HG03108 (cell line): ENCODE results near the gene GCAT.
"Not testable (repeated sequence)": the region's sequence is repeated elsewhere in the genome, so short reads cannot be mapped to it uniquely, and the experiment has no call there.

Experiments
- ATAC-seq: cut with Tn5 transposase; IDR thresholded peaks from one replicate; pipeline ENCODE4 v1.9.1; 2021; ENCODE audit warnings: moderate library complexity; ENCODE audit not compliant: unreplicated experiment

The GCAT gene

DNA sequence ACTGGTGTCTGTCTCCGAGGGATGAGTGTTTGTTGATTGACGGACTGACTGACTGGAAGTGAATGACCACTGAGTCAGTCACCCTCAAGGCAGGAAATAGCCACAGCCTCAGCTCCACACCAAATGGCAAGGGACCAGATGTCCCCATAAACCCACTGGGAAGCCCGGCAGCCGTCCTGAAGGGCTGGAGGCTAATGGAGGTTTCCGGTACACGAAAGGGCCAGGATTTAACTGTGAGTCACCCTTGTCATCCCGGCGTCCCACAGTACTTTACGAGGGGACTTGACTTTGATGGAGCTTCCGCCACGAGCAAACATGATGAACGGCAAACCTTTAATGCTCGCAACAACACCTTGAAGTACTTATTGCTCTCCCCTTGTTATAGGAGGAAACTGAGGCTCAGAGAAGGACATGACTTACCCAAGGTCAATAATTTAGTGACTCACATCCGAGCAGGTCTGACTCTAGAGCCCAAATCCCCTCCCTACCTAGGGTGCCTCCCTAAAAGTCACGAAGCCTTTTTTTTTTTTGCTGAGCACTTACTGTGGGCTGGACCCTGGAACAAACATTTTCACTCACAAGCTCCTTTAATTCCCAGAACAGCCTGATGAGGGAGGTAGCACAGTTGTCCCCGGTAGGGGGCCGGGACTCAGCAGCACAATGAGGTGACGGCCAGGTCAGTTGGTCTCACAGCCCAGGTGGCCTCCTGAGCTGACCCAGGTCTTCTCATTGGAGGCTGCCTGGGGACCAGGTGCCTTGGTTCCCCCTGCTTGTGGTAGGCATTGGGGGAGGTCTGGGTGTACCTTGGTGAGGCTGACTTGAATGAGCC is 25.2 kb upstream of the GCAT start:
- ATAC-seq: no peak

DNA sequence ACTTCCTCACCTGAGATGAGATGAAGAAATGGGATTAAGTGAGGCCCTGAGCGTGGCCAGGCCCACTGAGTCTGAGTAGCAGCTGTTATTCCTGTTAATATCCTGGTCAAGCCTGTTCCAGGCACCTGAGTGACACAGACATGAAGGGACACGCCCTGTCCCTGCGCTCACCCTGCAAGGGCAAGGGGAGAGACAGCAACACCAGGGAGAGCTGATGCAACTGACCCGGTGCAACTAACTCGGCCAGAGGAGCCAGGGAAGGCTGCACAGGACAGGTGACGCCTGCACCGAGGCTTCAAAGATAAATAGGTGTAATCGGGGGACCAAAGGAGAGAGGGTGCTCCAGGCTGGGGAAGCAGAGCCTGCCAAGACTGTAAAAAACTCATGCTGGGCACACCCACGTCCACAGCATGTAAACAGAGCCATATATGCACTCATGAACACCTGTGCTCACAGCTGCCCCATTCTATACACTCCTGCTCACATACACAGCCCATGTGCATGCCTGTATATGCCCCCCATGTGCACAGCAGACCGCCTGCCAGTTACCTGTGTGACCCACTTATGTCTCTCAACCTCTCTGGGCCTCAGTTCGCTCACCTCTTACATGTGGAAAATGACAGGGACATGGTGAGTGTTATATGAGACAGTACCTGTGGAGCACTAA is 22.8 kb upstream of the GCAT start:
- ATAC-seq: no peak

DNA sequence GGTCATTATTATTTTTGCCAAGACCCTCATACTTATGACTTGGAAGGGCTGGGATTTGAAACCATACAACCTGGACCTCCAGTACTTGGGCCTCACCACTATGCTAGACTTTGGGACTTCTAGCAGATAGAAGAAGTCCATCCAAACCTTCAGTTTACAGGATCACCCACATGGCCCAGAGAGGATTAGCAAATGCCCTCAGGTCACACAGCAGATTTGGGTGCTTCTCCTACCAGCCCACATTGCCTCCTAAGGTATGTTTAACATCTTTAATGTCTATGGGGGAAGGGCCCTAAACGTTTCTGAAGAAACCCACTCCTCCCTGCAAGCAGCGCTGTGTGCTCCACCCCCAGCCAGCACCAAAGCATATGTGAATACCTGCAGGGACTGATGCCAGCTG is 17.5 kb upstream of the GCAT start:
- no peak for ATAC-seq

DNA sequence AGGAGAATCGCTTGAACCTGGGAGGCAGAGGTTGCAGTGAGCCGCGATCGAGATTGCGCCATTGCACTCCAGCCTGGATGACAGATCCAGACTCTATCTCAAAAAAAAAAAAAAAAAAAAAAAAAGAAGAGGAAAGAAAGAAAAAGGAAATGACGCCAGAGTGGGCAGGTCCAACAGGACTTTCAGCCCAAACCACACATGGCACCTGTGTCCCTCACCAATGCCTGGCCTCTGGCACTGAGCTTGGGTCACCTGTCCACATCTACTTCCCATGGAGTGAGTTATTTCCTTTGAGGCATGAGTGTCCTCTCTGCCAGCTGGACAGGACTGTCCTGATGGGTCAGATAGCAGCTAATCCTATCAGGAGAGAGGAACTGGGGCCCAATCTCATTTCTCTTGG is 15.2 kb upstream of the GCAT start:
- ATAC-seq: no peak

DNA sequence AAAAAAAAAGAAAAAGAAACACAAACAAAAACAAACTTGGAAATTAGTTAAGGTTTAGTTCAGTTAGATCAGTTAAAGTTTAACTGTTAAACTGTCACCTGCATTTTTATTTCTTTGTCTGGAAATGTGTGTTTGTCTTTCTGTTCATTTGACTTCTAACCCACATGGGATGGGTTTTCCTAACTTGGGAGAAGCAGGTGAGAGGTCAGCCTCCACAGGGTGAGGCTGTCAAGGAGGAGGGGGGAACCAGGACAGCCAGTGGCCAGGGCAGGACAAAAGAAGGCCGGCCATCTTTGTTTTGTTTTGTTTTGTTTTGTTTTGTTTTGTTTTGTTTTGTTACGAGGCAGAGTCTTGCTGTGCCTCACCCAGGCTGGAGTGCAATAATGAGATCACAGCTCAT is 13.4 kb upstream of the GCAT start:
- ATAC-seq: no peak

DNA sequence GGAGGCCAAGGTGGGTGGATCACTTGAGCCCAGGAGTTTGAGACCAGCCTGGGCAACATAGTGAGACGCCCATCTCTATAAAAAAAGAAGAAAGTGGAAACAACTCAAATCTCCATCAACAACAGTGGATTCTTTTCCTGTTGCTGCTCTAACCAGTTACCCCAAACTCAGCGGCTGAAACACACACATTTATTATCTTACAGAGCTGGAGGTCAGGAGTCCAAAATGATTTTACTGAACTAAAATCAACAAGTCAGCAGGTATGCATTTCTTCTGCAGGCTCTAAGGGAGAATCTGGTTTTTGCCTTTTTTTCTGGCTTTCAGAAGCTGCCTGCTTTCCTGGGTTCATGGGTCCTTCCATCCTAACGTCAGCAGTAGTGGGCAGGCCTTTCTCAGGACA is 11.7 kb upstream of the GCAT start:
- no peak for ATAC-seq

DNA sequence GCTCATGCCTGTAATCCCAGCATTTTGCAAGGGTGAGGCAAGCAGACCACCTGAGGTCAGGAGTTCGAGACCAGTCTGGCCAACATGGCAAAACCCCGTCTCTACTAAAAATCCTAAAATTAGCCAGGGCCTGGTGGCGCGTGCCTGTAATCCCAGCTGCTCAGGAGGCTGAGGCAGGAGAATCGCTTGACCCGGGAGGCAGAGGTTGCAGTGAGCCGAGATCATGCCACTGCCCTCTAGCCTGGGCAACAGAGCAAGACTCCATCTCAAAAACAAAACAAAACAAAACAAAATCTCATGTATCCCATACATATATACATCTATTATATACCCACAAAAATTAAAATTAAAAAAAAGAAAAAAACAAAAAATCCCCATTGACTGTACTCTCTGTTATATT is 10.5 kb upstream of the GCAT start:
- not testable (repeated sequence) for ATAC-seq

DNA sequence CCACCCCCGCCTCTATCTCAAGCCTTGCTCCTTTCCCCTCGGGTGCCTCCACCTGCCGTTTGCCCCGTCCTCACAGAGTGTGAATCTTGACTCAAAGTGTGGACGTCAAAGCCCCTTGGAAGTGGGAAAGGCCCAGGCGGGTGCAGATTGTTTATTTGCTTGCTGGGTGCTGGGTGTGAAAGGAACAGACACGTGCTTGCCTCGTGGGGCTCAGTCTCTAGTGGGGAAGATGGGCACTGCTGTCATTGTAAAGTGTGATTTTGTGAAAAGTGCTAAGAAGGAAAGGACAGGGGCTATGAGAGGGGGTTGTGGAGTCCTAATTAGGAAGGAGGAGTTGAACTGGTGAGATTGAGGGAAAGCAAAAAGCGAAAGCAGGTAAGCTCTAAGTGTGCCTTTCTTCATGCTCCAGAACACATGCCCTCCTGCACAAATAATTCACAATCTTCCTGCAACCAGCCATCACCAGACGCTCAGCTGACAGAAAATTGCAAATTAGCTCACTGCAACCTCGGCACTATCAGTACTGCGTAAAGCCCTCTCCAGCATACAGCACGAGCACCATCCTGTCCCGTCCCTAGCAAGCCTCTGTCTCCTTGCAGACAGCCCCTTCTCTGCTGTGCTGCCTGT is 9.7 kb upstream of the GCAT start:
- no peak for ATAC-seq

DNA sequence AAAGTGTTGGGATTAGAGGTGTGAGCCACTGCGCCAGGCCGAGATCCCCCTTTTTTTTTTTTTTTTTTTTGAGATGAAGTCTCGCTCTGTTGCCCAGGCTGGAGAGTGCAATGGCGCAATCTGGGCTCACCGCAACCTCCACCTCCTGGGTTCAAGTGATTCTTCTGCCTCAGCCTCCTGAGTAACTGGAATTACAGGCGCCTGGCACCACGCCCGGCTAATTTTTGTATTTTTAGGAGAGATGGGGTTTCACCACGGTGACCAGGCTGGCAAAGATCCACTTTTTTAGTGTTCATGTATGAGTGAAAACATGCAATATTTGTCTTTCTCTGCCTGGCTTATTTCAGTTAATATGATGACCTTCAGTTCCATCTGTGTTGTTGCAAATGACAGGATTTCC is 7.8 kb upstream of the GCAT start:
- ATAC-seq: not testable (repeated sequence)

DNA sequence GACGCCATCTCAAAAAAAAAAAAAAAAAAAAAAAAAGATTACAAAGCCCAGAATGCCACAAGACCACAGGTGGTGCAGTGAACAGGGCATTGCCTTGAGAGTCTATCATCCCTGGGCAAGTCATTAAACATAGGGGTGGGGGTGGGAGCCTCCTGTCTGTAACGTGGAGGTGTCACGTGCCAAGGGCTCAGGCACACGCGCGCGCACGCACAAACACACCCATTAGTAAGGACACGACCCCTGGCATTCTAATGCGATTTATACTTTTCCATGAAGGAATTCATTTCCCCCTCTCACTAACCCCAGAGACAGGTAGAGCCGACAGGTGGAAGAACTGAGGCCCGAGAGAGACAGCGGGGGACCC is 5.8 kb upstream of the GCAT start:
- no peak for ATAC-seq

DNA sequence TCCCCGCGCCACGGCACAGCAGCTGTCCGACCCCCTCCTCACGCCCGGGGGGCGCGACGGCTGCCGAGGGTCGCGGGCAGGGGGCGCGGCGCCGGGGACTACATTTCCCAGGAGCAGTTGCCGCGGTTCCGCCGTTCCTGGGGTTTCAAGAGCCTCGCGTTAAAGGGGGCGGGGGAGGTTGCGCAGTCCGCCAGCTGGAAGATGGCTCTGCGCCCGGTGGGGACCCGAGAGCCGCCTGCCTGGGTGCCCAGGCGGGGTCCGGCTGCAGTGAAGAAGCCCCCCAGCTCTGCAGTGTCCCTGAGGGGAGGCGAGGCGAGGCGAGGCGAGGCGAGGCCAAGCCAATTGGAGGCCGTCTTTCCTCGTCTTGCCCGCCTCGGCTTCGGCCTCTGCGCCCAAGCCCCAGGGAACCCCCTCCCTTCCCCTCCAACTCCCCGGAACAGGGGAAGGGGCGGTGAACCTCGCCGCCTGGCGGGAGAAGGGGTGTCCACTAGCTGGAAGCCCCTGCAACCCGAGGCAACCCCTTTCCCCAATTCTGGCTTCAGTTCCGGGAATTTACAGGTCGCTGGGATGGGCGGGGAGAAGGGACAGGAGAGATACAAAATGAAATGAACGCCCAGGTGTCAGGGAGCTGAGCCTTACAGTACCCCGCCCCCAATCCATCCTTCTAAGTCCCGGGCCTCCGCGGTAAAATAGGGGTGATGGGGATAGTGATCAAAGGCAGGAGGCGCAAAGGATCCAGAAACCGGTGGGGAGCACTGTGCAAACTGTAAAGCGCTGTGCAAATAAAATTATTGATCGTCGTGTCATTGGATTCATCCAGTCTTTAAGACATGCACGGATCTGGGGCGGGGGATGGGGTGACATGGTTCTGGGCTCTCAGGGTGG is 5.2 kb upstream of the GCAT start:
- no peak for ATAC-seq

DNA sequence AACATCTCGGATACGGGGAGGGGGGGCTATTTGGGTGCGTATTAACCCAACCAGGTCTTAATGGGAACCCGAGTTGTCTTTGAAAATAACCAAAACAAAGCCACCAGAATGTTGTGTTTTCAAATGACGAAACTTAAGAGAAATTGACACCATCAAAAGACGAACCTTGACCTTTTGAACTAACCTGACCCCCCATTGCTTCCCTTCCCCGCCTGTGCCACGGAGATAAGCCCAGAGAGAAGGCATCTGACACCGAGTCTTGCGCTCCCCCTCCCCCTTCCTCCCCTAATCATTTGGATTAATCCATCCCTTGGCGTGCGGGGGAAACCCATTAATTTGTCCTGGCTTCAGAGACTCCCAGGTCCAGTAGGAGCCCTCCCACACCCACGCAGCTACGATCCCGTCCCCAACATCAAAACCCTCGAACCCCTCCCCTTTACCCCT is 4.5 kb upstream of the GCAT start:
- no peak for ATAC-seq

DNA sequence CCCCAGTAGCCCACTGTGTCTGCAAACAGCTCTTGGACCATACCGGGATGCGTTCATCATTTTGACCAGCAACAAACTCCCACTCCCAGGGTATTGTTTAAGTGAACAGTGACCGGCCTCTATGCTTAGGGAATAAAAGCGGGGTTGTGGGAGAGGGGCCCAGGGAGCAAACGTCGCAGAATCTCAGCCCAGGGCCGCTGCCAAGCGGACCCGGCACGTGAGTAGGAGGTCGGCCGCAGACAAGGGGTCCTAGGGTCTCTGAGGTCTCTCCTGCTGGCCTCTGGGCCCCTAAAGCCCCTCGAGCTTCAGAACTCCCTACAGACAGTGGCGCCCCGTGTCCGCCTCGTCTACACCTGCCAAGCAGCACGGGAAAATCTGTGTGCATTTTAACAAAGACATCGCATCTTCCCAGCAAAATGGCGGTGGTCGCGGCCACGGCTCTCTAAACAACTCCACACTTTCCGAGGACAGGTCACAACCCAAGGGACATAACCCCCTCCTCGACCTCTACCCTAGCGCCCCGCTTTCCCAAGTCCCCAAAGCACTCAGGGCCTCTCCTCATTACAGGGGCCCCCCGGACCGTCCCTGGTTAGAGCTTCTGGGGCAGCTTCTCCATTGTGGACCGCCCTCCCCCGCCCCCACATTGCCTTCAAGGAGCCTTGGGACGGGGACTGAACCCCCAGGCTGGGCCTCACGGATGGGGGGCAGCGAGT is 3.9 kb upstream of the GCAT start:
- no peak for ATAC-seq

DNA sequence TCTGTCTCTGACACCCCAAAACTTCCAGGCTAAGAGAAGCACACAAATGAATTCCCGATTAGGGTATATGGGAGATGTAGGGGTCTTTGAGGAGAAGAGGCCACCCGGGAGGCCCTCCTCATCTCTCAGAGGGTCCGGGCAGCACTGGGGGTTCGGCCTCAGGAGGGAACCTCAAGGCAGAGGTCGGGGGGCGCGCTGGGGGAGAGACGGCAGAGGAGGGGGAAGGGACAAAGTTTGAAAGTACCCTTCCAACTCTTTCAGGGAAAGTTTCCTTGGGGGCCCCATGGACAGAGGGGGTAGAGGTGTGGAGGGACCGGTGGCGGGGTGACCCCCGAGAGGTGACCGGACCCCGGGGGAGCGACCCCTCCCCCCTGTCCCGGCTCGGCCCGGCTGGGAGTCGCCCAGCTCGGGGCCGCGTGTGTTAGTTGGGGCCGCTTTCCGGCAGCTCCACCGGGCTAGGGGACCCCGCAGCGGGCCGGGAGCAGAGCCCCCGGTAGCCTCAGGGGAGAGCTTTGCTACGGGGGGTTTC is 3.3 kb upstream of the GCAT start:
- ATAC-seq: no peak

DNA sequence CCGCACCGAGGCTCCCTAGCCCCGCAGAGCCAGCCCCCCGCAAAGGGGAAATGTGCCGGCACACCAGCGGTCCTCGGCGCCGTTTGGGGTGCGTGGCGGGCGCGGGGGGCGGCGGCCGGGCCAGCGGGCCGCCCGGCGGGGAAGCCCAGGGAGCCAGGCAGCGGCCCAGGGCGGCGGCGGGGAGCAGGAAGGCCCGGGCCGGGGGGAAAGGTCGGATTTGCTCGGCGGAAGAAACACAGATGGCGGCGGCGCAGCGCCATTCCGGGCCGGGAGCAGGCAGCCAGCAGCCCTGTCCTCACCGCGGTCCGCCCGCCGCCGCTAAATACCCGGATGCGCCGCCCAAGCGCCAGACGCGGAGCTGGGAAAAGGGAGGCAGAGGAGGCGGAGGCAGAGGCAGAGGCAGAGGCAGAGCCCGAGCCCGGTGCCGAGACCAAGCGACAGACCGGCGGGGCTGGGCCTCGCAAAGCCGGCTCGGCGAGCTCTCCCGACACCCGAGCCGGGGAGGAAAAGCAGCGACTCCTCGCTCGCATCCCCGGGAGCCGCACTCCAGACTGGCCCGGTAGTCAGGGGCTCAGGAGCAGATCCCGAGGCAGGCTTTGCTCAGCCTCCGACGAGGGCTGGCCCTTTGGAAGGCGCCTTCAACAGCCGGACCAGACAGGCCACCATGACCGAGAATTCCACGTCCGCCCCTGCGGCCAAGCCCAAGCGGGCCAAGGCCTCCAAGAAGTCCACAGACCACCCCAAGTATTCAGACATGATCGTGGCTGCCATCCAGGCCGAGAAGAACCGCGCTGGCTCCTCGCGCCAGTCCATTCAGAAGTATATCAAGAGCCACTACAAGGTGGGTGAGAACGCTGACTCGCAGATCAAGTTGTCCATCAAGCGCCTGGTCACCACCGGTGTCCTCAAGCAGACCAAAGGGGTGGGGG is 2.6 kb upstream of the GCAT start:
- no peak for ATAC-seq

DNA sequence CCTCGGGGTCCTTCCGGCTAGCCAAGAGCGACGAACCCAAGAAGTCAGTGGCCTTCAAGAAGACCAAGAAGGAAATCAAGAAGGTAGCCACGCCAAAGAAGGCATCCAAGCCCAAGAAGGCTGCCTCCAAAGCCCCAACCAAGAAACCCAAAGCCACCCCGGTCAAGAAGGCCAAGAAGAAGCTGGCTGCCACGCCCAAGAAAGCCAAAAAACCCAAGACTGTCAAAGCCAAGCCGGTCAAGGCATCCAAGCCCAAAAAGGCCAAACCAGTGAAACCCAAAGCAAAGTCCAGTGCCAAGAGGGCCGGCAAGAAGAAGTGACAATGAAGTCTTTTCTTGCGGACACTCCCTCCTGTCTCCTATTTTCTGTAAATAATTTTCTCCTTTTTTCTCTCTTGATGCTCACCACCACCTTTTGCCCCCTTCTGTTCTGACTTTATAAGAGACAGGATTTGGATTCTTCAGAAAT is 1.9 kb upstream of the GCAT start:
- no peak for ATAC-seq

DNA sequence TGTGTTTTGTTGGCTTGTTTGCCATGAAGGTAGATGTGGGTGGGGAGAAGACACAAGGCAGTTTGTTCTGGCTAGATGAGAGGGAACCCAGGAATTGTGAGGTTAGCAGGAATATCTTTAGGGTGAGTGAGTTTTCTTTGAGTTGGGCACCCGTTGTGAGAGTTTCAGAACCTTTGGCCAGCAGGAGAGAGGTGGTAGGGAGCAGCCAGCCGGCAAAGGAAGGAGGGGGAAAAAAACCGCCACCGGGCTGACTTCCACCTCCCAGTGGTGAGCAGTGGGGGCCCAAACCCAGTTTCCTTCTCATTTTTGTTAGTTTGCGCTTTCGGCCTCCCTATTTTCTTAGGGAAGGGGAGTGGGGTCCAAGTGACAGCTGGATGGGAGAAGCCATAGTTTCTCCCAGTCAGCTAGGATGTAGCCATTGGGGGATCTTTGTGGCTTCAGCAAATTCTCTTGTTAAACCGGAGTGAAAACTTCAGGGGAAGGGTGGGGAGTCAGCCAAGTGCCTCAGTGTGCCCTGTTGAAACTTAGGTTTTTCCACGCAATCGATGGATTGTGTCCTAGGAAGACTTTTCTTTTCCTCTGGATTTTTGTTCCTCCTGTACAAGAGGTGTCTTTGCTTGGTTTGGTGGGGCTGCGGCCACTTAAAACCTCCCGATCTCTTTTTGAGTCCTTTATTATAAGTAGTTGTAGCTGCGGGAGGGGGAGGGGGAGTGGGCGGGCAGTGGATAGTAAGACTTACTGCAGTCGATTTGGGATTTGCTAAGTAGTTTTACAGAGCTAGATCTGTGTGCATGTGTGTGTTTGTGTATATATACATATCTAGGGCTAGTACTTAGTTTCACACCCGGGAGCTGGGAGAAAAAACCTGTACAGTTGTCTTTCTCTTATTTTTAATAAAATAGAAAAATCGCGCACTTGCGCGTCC is 1.1 kb upstream of the GCAT start:
- no peak for ATAC-seq

DNA sequence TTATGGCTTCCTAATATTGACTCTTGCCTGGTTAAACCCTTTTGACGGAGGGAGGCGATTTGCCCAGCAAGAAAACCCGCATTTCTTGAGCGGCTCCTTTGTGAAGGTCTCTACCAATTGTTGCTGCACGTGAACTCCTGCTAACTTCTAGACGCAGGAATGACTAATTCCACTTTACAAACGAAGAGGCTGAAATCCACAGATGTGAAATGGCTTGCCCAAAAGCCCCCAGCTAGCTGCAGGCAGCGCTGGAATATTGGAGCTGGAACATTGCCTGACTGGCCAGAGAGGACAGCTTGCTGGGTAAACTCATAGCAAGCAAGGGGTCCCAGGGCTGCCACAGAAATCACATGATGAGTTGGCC is 542 bp downstream of the GCAT start:
- no peak for ATAC-seq
